Measurements from ENCODE around the gene TMED8. TPM values are rescaled to one million over a fixed set of nuclear protein-coding genes. Genes with fewer than 3 reads are reported as not detected.
"Not testable (repeated sequence)": the region's sequence is repeated elsewhere in the genome, so short reads cannot be mapped to it uniquely, and the experiment has no call there.

The TMED8 gene
- total and polyA plus RNA-seq, 2 donors (not counting 1 experiment from before 2014, with no cell fraction given): 13.1 to 43.8 TPM

DNA sequence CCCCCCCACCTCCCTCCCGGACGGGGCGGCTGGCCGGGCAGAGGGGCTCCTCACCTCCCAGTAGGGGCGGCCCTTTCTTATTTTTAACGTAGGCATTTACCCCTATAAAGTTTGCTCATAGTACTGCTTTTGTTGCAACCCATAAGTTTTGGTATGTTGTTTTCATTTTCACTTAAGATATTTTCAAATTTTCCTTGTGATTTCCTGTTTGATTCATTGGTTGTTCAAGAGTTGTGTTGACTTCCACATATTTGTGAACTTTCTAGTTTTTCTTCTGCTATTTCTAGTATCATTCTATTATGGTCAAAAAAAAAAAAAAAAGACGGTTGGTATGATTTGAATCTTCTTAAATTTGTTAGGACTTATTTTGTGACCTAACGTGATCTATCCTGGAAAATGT lies 39.9 kb upstream of the TMED8 start:
- Histone ChIP-seq H3K79me2 (ENCODE audit: control insufficient read depth, insufficient read depth, low read length) (no peaks in the 10 kb centered on the region), H3K9ac (ENCODE audit: low read length) (no peak overlapping the region), H3K27me3 (replicated peaks in 1 of 4; ENCODE audit: control extremely low read depth in 1 of 4, control insufficient read depth in 3 of 4, insufficient read depth in 4 of 4, low read length in 3 of 4) (no peaks in the 10 kb centered on the region), H3K4me1 (ENCODE audit: control insufficient read depth in 2 of 2, insufficient read depth in 2 of 2, low read length in 2 of 2) (no peaks in the 10 kb centered on the region), H3K27ac (ENCODE audit: low read length in 2 of 2) (no peak overlapping the region), H3K4me3 (ENCODE audit: control extremely low read depth in 1 of 5, extremely low read depth in 1 of 5, insufficient read depth in 1 of 5, low read depth in 2 of 5, low read length in 4 of 5) (no peak overlapping the region), H3K9me3 (ENCODE audit: control extremely low read depth in 1 of 3, control insufficient read depth in 2 of 3, insufficient read depth in 1 of 3, low read length in 2 of 3) (peaks cover 0 to 15% (median 14%) of the 10 kb centered on the region in 3 donors), H3K4me2 (replicated peaks; ENCODE audit: low read depth, low read length, poor library complexity, severe bottlenecking) (no peak overlapping the region), H3K36me3 (replicated peaks in 1 of 2; ENCODE audit: control extremely low read depth in 1 of 2, control insufficient read depth in 1 of 2, extremely low read depth in 1 of 2, insufficient read depth in 2 of 2, low read length in 1 of 2) (peaks cover 0 to 4% of the 10 kb centered on the region in 2 experiments), H4K20me1 (ENCODE audit: control insufficient read depth, insufficient read depth, low read length, poor library complexity, severe bottlenecking) (no peaks in the 10 kb centered on the region), H2AFZ (ENCODE audit: insufficient read depth, low read depth, low read length, poor library complexity, severe bottlenecking) (no peak overlapping the region)
- Mint-ChIP-seq H3K4me3 (no peak overlapping the region), H3K9me3 (ENCODE audit: insufficient read depth) (peaks cover 10% of the 10 kb centered on the region), H3K4me1 (no peaks in the 10 kb centered on the region), H3K27ac (no peak overlapping the region), H3K27me3 (no peaks in the 10 kb centered on the region)
- ChIA-PET CTCF (no interaction called here), POLR2A (no interaction called here)
- no CpG with 5 or more reads among the region's 8 CpGs for WGBS (ENCODE audit: insufficient coverage)
- TF ChIP-seq, protein P1, sequence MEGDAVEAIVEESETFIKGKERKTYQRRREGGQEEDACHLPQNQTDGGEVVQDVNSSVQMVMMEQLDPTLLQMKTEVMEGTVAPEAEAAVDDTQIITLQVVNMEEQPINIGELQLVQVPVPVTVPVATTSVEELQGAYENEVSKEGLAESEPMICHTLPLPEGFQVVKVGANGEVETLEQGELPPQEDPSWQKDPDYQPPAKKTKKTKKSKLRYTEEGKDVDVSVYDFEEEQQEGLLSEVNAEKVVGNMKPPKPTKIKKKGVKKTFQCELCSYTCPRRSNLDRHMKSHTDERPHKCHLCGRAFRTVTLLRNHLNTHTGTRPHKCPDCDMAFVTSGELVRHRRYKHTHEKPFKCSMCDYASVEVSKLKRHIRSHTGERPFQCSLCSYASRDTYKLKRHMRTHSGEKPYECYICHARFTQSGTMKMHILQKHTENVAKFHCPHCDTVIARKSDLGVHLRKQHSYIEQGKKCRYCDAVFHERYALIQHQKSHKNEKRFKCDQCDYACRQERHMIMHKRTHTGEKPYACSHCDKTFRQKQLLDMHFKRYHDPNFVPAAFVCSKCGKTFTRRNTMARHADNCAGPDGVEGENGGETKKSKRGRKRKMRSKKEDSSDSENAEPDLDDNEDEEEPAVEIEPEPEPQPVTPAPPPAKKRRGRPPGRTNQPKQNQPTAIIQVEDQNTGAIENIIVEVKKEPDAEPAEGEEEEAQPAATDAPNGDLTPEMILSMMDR (IDR thresholded peaks at IDR 0.05): no peak
- no peak for TF ChIP-seq EZH2 (IDR thresholded peaks at IDR 0.05; ENCODE audit: borderline replicate concordance, insufficient read depth, low read depth, low read length, poor library complexity, severe bottlenecking)
- intact Hi-C loops (cut with micrococcal nuclease): no loop called here
- no peak for DNase-seq
- no peak for ATAC-seq (ENCODE audit: low read depth)

DNA sequence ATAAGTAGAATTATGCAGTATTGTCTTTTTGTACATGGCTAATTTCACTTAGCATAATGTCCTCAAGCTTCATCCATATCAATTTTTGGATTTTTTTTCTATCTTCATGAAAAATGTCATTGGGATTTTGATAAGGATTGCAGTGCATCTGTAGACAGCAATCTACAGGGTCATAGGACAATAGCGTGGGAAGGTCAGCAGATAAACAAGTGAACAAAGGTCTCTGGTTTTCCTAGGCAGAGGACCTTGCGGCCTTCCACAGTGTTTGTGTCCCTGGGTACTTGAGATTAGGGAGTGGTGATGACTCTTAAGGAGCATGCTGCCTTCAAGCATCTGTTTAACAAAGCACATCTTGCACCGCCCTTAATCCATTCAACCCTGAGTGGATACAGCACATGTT lies 39.2 kb upstream of the TMED8 start:
- H3K4me3 Mint-ChIP-seq; H3K36me3 ChIP-seq (replicated peaks in 1 of 2; ENCODE audit: control extremely low read depth in 1 of 2, control insufficient read depth in 1 of 2, extremely low read depth in 1 of 2, insufficient read depth in 2 of 2, low read length in 1 of 2); DNase-seq; H3K4me1 ChIP-seq (ENCODE audit: control insufficient read depth in 2 of 2, insufficient read depth in 2 of 2, low read length in 2 of 2); H3K4me2 ChIP-seq (replicated peaks; ENCODE audit: low read depth, low read length, poor library complexity, severe bottlenecking); CTCF ChIA-PET; H3K4me3 ChIP-seq (ENCODE audit: control extremely low read depth in 1 of 5, extremely low read depth in 1 of 5, insufficient read depth in 1 of 5, low read depth in 2 of 5, low read length in 4 of 5); H3K9me3 Mint-ChIP-seq (ENCODE audit: insufficient read depth); H4K20me1 ChIP-seq (ENCODE audit: control insufficient read depth, insufficient read depth, low read length, poor library complexity, severe bottlenecking); H3K27me3 Mint-ChIP-seq; H3K27ac ChIP-seq (ENCODE audit: low read length in 2 of 2); H3K27ac Mint-ChIP-seq; intact Hi-C loops (cut with micrococcal nuclease); H3K9ac ChIP-seq (ENCODE audit: low read length); H3K4me1 Mint-ChIP-seq; H2AFZ ChIP-seq (ENCODE audit: insufficient read depth, low read depth, low read length, poor library complexity, severe bottlenecking); POLR2A ChIA-PET; ATAC-seq (ENCODE audit: low read depth); H3K79me2 ChIP-seq (ENCODE audit: control insufficient read depth, insufficient read depth, low read length); H3K27me3 ChIP-seq (replicated peaks in 1 of 4; ENCODE audit: control extremely low read depth in 1 of 4, control insufficient read depth in 3 of 4, insufficient read depth in 4 of 4, low read length in 3 of 4): not testable (repeated sequence)
- WGBS (ENCODE audit: insufficient coverage): no CpG with 5 or more reads among the region's 3 CpGs
- H3K9me3 ChIP-seq (ENCODE audit: control extremely low read depth in 1 of 3, control insufficient read depth in 2 of 3, insufficient read depth in 1 of 3, low read length in 2 of 3): peaks cover 0 to 15% (median 14%) of the 10 kb centered on the region in 3 donors

DNA sequence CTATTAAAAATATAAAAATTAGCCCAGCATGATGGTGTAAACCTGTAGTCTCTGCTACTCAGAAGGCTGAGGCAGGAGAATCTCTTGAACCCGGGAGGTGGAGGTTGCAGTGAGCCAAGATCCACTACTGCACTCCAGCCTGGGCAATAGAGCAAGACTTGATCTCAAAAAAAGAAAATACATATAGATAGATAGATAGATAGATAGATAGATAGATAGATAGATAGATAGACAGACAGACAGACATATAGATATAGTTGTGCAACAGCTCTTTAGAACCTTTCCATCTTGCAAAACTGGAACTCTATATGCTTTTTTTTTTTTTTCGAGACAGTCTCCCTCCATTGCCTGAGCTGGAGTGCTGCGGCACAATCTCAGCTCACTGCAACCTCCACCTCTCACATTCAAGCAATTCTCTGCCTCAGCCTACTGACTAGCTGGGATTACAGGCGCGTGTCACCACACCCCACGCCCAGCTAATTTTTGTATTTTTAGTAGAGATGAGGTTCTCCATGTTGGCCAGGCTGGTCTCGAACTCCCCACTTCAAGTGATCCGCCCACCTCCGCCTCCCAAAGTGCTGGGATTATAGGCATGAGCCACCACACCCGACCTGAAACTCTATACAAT lies 38.6 kb upstream of the TMED8 start:
- H3K9me3 Mint-ChIP-seq (ENCODE audit: insufficient read depth); ATAC-seq (ENCODE audit: low read depth); H3K27ac Mint-ChIP-seq; DNase-seq; H3K4me2 ChIP-seq (replicated peaks; ENCODE audit: low read depth, low read length, poor library complexity, severe bottlenecking); H3K4me3 ChIP-seq (ENCODE audit: control extremely low read depth in 1 of 5, extremely low read depth in 1 of 5, insufficient read depth in 1 of 5, low read depth in 2 of 5, low read length in 4 of 5); H4K20me1 ChIP-seq (ENCODE audit: control insufficient read depth, insufficient read depth, low read length, poor library complexity, severe bottlenecking); H3K9ac ChIP-seq (ENCODE audit: low read length); H3K4me1 Mint-ChIP-seq; H3K27me3 ChIP-seq (replicated peaks in 1 of 4; ENCODE audit: control extremely low read depth in 1 of 4, control insufficient read depth in 3 of 4, insufficient read depth in 4 of 4, low read length in 3 of 4); H3K27me3 Mint-ChIP-seq; H2AFZ ChIP-seq (ENCODE audit: insufficient read depth, low read depth, low read length, poor library complexity, severe bottlenecking); H3K4me3 Mint-ChIP-seq; H3K27ac ChIP-seq (ENCODE audit: low read length in 2 of 2); intact Hi-C loops (cut with micrococcal nuclease); H3K4me1 ChIP-seq (ENCODE audit: control insufficient read depth in 2 of 2, insufficient read depth in 2 of 2, low read length in 2 of 2); H3K36me3 ChIP-seq (replicated peaks in 1 of 2; ENCODE audit: control extremely low read depth in 1 of 2, control insufficient read depth in 1 of 2, extremely low read depth in 1 of 2, insufficient read depth in 2 of 2, low read length in 1 of 2); POLR2A ChIA-PET; H3K79me2 ChIP-seq (ENCODE audit: control insufficient read depth, insufficient read depth, low read length): not testable (repeated sequence)
- H3K9me3 ChIP-seq (ENCODE audit: control extremely low read depth in 1 of 3, control insufficient read depth in 2 of 3, insufficient read depth in 1 of 3, low read length in 2 of 3): peaks cover 0 to 15% (median 14%) of the 10 kb centered on the region in 3 donors
- CTCF ChIA-PET: interaction anchor here (0.6 kb wide), 1 partner anchor 94 kb away, joined by 3 read pairs; no protein-coding TSS in a partner anchor
- WGBS (ENCODE audit: insufficient coverage): 100% methylated on average over 3 of the region's 10 CpGs

All from B cell (primary cell).